ENCODE measurements around the gene KIF6.

- TF ChIP-seq CTCF (IDR thresholded peaks at IDR 0.05) (no peak), POLR2A (IDR thresholded peaks at IDR 0.05) (no peak)
These were observed 405.4 kb downstream of the KIF6 start for GRCh38 chr6:39319621-39320362.
